DMS153 (cell line): ENCODE results near the gene CFAP107.

Source experiments
- DNase-seq: peaks from one replicate; lab custom pipeline; 2025; lab: John Stamatoyannopoulos, UW

Gene CFAP107

DNA sequence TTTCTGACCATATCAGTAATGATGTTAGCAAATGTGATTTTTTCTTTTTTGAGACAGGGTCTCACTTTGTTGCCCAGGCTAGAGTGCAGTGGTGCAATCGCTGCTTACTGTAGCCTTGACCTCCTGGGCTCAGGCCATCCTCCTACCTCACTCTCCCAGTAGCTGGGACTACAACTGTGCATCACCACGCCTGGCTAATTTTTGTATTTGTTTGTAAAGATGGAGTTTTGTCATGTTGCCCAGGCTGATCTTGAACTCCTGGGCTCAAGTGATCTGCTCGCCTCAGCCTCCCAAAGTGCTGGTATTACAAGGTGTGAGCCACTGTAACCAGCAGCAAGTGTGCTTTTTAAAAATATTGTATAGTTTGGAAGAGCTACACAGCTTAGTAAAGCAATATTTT, 4.1 kb upstream of the CFAP107 start:
- no peak for DNase-seq

GRCh38 chr1:12745126-12745991, 641 bp upstream of the CFAP107 start:
- no peak for DNase-seq

DNA sequence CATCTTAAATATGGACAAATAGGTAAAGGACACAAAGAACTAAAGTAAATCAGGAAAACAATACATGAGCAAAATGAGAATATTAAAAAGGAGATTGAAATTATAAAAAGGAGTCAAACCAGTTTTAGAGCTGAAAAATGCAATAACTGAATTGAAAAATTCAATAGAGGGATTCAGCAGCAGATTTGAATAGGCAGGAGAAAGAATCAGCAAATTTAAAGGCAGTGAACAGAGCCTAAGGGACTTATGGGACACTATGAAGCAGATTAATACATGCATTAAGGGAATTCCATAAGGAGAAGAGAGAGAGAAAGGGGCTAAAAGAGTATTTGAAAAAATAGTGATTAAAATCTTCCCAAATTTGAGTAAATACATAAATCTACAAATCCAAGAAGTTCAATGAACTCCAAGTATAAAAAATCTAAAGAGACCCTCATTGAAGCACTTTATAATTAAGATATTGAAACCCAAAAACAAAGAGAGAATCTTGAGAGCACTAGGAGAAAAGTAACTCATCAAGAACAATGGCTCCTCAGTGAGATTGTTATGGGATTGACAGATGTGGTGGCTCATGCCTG, 2.9 kb downstream of the CFAP107 start:
- DNase-seq: no peak

DNA sequence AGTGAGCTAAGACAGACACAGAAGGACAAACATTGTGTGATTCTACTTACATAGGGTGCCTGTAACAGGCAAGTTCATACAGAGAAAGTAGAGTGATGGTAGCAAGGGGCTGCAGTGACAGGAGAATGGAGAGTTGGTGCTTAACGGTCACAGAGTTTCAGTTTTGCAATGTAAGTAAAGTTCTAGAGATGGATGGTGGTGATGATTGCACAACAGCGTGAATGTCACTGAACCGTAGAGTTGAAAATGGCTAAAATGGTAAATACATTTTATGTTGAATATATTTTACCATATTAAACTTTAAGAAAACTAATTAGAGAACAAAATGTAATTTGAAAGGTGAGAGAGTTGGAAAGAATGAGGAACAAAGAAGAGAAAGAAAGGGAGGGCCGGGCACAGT, 8.7 kb downstream of the CFAP107 start:
- DNase-seq: no peak

GRCh38 chr1:12756273-12756672, 10.3 kb downstream of the CFAP107 start:
- no peak for DNase-seq

DNA sequence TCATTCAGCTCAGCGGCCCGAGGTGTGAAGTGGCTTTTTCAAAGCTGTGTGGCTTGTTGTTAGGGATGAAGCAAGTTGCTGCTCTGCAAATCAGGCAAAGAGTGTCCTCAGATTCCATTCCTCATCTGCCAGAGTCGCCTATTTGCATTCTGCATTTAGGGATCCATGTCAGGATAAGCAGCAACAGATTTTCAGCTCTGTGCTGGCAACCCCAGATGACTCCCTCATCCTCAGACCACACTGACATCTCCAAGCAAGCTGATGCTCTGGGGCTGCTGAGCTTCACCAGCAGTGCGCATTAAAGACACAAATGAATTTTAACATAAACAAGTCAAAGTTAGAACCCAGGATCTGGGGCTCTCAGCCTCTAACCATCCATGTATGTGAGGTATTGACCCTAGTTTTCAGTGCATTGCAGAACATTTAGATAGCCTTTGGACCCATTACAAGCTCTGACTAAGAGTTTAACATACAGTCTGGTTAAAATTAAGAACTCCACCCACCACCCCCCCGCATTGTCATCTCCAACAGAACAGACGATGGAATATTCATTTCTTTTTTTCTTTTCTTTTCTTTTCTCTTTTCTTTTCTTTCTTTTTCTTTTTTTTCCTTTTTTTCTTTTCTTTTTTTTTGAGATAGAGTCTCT, 10.9 kb downstream of the CFAP107 start:
- DNase-seq: no peak

GRCh38 chr1:12757836-12758235, 11.8 kb downstream of the CFAP107 start:
- DNase-seq: no peak

DNA sequence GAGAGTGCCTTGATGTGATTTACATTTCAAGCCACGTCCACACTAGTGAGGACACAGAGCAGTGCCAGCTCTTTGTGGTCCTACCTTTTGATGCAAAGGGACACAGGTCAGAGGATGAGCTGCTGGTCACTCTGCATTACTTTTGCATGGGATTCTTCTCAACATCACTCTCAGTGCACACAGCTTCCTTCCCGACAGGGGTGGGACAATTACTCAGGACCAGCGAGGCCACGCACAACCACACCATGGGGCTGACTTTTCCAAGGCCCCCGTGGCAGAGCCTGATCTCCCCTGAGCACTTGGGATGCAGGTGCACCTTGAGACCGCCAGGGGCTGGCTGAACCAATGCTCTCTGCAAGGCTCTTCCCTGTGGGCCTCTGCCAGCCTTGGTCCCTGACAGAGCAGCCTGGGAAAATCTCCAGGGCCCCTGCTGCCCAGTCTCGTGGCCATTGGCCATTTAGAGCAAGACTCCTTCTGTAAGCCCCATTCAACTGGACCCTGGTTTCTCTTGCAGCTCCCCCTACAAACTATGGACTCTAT, 14.3 kb downstream of the CFAP107 start:
- no peak for DNase-seq

- no peak for DNase-seq
These were observed 15.8 kb downstream of the CFAP107 start for GRCh38 chr1:12761781-12762180.

- DNase-seq: no peak
These were observed 16.8 kb downstream of the CFAP107 start for GRCh38 chr1:12762766-12763165.

DNA sequence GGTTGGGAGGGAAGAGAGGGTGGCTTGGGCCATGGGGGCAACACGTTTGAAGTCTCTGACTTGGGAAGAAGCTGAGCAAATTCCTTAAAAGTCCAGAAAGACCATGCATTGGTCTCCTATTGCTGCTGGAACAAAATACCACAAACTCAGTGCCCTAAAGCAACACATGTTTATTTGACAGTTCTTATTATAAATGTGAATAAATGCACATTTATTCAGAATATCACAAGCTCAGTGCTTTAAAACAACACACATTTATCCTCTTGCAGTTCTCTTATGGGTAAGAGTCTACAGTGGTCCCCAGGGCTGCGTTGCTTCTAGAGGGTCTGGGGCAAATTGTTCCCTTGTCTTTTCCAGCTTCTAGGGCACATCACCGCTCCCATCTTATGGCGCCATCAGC, 17.5 kb downstream of the CFAP107 start:
- no peak for DNase-seq

- no peak for DNase-seq
These were observed 18.0 kb downstream of the CFAP107 start for GRCh38 chr1:12764016-12764415.

- DNase-seq: no peak
These were observed 23.0 kb downstream of the CFAP107 start for GRCh38 chr1:12769031-12769430.

GRCh38 chr1:12769976-12770505, 24.0 kb downstream of the CFAP107 start:
- no peak for DNase-seq

DNA sequence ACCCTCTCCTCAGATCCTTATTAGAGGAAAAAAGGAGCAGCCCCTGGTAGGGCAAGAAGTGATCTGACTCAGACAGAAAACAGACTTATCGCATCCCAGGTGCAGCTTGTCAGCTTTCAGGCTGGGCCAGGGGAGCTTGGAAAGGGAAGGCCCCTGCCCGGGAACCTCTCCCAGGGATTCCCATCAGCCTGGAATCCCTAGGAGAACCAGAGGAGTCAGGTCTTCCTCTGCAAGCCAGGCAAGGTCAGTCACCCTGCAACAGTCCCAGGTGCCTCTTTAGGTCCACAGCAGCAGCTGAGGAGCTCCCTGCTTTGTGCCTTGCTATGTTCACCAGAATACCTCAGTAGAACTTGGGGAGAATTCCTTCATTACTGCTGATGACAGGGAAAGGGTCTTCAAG, 24.6 kb downstream of the CFAP107 start:
- no peak for DNase-seq

DNA sequence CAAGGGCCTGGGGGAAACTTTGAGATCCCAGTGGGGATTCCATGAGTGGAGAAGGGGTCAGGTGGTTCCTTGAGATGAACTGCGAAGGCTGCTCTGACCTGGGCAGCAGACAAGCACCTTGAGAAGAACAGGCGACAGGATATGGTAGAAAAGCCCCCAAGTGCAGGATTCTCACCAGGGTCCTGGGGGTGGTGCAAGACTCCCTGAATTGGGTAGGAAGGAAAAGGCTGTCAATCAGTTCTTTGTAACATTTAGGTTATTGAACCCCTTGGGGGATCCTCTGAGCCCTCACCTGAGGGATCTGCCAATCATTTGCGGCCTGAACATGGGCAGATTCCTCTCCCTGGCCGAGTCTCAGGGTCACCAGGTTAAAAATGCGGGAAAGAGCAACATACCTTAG, 25.2 kb downstream of the CFAP107 start:
- no peak for DNase-seq

- DNase-seq: no peak
These were observed 26.5 kb downstream of the CFAP107 start for GRCh38 chr1:12772520-12772919.

- no peak for DNase-seq
These were observed 27.4 kb downstream of the CFAP107 start, which contains the start of gene PRAMEF12 for GRCh38 chr1:12773438-12773837. Gene PRAMEF12, plus strand, starts transcription at chr1:12773738. Its CDS starts 1,130 bp downstream, at chr1:12774868.

GRCh38 chr1:12774801-12775345, 28.9 kb downstream of the CFAP107 start:
- no peak for DNase-seq

- no peak for DNase-seq
These were observed 29.4 kb downstream of the CFAP107 start for GRCh38 chr1:12775443-12775842.

- DNase-seq: no peak
These were observed 31.0 kb downstream of the CFAP107 start for GRCh38 chr1:12776801-12777557.
